GM18909 (cell line): ENCODE measurements around the gene ROR2.

Experiments
- ATAC-seq: cut with Tn5 transposase; IDR thresholded peaks from one replicate; pipeline ENCODE4 v1.9.1; 2021; ENCODE audit warnings: mild to moderate bottlenecking; ENCODE audit not compliant: unreplicated experiment, poor library complexity

Gene ROR2

DNA sequence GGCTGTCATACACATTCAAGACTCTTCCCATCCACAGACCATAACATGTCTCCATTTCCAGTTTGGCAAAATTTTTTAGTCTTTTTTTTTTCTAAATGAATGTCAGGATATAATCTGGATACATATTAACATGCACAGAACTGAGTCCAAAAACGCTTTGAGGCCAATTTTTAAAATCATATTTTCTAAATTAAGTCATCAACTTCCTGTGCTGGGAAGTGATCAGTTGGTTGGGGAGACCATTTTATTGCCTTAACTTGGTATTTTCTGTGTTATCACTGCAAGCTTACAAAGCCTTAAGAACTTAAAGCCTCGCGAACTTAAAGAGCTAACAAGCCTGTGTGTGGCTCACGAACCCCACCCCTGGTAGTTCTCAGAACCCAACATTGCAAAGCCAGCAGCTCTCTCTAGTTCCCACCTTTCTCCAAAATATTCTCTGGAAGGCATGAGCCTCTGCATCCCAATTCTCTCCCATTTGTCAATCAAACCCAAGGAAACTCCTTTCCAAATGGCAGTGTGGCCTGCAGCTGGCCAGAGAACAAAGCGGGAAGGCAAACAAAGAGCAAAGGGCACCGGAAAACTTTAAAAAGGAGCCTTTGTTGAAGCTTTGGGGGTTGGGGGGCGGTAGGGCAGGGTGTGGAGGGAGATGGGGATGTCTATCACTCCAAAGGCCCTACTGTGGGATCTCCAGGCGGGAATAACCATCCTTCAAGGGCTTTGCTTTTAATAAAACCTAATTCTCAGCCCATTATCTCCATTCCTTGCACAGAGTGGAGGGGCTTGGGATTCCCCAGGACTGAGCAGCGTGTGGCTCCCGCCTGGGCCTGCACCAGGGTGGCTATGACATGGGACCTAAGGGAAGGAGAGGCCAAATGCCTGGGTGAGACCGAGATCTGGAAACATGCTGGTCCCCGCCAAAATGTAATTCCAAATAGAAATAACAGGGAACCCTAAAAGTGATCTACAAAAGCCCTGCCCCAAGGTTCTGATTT is 65.0 kb downstream of the ROR2 start:
- no peak for ATAC-seq

DNA sequence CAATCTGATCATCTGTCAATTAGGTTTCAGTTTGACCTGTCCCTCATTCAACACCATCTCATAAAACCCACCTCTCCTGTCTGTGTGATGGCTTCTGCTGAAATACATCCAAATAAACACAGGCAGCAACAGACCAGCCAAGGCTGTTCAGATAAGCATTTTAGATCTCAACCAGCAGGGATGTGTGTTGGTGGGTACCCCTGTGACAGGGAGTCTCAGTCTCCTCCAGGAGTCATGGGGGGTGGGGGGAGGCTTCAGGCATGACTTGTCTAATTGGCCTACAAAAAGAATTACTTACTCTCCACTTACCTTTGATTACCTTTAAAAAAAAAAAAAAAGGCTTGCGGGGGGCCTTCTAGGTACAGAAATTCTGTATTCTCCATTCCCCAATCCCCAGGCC is 65.9 kb downstream of the ROR2 start:
- no peak for ATAC-seq

DNA sequence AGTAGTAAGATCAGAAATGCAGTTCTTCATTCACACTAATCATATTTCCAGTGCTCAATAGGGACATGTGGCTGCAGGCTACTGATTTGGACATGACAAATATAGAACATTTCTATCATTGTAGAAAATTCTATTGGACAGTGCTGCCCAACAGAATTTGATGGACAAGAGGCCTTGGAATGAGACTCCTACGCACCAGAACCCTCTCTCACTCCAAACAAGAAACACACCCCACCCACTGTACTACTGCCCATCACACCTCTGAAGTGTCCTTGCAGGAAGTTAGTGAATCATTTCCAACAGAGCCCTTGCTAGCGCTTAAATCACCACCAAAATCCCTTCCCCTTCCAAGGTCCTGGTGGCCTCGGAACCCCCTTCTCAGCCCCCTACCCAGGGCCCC is 66.5 kb downstream of the ROR2 start:
- ATAC-seq, result no peak

DNA sequence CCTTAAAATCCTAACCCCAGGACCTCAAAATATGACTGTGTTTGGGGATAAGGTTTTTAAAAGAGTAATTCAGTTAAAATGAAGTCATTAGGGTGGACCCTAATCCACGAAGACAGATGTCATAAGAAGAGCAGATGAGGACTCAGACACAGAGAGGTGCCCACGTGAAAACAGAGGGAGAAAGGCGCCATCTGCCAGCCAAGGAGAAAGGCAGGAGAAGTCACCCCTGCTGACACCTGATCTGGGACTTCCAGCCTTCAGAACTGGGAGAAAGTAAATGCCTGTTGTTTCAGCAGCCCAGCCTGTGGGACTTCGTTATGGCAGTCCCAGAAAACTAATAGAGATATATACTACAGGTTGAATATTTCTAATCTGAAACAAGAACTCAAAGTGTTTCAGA is 67.4 kb downstream of the ROR2 start:
- no peak for ATAC-seq

DNA sequence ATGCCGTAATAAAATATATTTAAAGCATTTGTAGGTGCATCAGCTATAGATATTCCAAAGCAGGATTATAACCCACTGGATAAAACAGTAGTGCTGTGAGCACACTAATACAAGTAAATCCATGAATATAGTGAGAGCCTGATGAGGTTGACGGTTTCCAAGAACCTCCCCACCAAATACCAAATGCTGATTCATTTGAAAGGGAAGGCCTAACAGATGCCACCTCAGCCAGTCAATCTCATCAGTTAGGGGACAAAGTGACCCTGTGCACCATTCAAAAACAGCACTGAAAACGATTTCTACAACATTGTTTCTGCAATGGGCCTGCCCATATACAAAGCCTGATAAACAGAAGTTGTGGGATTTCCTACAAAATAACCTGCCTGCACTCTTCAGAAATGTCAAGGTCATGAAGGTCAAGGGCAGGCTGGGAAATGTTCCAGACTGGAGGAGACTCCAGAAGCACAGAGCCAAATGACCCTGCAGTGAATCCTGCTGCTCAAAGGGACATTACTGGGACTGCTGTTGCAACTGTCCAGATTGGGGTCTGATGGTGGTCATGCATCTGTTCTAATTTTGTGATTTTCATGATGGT is 69.6 kb downstream of the ROR2 start:
- ATAC-seq, result no peak

DNA sequence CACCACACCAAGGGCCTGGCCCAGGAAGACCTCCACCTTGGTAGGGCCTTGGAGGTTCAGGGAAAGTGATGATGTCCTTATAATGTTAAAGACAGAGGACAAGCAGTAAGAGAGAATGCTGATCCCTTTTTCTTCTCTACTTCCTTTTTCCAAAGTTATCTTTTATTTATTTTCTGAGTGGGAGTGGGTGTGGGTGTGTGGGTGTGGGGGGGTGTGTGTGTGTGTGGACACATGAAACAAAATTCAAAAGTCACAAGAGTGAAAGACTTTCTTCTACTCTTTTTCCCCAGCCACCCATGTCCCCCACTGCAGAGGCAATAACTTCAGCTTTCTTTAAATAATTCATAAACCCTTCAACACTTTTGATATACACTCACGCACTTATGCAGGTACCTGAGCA is 70.8 kb downstream of the ROR2 start:
- no peak for ATAC-seq

DNA sequence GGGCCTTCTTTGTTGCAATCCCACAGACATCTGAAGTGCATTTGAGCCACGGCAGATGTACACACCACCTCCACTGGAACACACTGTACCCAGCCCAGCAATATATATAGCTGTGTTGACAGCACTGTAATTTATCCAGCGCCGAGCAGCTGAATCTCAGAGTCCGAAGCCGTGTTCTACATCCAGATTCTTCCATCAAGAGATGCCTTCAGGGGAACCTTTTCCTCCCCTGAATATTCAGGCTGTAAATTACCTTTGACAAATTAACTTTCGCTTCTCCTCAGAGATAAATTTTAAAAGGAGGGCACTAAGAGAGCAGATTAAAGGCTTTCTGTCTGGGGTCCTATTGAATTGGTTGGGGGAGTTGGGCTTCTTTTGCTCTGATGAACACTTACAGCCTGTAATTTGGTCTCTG is 76.4 kb downstream of the ROR2 start:
- ATAC-seq, result no peak

DNA sequence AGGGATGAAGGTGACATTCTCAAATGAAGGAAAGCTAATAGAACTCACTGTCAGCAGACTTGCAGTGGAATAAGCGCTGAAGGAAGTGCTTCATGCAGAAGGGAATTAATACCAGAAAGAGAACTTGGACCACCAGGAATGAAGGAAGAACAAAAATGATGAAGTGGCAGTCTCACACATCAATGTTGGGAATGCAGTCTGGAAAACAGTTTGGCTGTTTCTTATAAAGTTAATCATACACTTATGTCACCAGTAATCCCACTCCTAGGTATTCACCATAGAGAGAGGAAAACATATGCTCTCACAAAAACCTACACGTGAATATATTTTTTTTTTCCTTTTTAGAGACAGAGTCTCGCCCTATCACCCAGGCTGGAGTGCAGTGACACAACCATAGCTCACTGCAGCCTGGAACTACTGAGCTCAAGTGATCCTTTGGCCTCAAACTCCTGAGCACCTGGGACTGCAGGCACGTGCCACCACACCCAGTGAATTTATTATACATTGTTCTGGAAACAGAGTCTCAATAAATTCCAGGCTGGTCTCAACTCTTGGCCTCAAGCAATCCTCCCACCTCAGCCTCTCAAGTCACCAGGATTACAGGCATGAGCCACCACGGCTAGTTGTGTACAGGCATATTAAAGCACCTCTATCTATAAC is 81.2 kb downstream of the ROR2 start:
- no peak for ATAC-seq

DNA sequence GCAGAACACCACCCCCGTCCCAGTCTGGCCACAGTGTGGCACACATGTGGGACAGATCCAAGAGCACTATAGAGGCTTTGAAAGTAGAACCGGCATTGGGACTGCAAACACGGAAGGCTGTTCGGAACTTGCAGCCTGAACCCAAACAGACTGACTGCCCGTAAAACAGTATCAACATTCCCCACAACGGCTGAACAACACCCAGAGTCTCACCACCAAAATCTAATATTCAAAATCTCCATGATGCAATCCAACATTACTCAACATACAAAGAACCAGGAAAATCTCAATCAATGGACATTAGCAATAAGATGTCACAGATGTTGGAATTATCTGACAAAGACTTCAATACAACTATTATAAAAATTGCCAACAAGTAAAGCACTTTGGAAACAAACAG is 82.3 kb downstream of the ROR2 start:
- ATAC-seq, result no peak

DNA sequence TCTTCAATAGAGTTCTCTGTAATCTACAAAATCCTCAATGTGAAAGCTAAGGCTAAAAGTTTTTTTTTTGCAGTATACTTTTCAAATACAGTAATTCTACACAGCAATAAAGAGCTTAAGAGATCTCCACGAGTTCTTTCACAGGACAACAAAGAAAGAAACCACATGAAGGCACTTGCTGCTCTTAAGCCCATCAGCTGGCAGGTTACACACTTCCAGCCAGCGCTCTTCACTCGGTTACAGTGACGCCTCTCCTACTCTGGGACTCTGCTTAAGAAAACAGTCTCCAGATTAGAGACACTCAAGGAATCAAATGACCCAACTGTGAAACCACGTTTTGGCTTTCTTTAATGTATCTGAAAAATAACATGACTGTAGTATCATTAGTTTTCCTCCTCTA is 85.0 kb downstream of the ROR2 start:
- ATAC-seq, result no peak

DNA sequence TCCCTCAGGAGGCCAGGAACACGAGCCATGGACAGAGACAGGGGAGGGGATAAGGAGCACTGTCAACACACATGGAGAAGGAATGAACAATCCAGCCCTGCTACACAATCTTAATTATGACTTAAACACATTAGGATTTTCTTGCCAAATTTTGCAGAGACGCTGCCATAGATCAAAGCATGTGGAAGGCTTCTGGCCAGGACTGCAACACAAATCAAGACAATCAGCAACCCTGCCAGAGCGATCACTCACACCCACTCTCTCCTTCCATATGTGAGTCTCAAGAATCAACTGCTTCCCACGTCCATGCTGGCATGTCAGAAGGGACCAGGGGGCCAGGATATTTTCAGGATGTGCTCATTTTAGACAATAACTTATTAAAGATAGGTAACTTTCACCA is 85.6 kb downstream of the ROR2 start:
- no peak for ATAC-seq

DNA sequence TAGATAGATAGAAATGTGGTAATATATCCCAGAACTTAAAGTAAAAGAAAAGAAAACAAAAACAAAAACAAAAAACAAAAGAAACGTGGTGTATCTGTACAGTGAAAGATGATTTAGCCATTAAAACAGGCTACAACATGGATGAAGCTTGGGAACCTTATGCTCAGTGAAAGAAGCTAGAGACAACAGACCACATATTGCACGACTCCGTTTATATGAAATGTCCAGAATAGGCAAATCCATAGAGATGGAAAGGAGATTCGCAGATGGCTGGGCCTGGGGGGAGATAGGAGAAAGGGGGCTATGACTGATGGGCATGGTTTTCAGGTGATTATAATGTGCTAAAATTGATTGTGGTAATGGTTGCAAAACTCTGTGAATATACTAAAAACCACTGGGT is 86.6 kb downstream of the ROR2 start:
- ATAC-seq, result no peak

DNA sequence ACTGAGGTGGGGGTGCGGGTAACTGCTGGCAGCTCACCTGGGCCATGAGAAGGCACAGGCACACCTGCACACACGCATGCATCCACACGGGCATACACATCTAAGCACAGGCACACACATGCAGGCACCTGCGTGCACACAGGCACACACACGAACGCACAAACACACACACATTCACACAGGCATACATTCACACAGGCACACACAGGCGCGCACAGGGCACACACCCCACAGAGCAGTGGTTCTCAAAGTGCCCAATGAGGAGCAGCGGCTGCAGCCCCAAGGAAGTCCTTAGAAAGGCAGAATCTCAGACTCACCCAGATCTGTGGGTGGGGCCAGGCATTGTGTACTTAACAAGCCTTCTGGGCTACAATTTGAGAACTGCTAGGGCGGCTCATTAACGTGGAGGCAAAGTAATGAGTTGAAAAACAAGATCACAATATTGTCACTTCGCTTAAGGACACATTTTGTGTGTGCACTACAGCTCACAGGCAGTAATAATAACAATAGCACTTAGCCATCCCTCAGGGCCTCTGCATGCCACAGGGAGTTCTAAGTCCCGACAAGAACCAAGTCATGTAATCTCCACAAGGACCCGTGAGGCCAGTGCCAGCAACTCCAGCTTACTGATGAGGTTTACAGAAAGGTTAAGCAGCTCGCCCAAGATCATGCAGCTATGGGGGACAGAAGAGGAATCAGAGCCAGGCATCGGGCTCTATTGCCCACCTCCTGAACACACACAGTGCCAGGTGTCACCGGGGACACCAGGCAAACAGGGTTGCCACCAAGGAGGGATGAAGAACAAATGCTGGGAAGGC is 91.6 kb downstream of the ROR2 start:
- ATAC-seq, result no peak

DNA sequence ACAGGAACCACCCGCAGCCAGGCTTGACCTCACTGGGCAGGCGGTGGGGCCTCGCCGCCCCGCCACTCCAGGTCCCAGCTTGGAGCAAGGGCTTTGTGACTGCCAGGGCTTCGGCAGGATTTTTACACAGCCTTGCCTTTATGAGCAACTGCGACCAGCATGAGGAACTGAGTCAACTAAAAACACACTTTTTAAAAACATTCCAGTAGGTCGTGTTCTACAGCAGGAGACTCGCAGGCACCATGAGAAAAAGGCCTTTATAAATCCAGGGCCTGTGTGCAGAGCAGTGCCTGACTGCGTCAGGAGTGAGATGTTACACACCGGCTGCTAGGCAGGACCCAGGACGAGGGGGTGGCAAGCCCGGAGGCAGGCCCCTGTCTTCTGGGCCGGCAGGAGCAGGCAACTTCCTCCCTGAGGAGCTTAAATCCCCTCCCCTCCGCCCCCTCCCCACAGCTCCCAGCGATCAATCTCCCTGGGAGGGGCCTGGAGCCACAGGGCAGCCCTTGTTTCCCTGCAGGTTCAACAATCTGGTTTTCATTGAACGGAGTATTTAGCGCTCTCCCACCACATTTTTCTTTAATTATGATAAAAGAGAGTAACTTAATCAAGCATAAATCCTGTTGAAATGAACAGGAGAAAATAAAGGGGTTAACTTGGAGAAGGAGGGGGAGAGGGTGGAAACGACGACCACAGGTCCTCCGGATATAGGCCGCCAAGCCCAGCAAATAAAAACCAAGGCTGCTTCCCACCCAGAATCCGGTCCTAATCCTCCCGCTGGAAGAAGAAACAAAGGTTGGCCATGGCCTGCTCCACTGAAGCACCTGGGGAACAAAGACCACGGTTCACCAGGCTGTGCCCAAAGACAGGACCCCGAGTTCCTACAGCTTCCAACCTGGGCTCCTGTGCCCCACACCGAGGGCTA is 92.5 kb downstream of the ROR2 start:
- no peak for ATAC-seq

DNA sequence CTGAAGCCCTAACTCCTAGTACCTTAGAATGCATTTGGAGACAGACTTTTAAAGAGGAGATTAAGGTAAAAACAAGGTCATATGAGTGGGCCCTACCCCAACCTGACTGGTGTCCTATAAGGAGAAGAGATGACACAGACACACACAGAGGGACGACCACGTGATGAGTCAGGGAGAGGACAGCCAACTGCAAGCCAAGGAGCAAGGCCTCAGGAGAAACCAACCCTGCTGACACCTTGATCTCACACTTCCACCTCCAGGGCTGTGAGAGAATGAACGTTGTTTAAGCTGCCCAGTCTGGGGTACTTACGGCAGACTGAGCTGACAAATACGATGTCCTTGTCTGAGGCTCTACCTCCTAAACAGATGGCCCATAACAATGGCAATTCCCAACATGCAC is 93.6 kb downstream of the ROR2 start:
- no peak for ATAC-seq

DNA sequence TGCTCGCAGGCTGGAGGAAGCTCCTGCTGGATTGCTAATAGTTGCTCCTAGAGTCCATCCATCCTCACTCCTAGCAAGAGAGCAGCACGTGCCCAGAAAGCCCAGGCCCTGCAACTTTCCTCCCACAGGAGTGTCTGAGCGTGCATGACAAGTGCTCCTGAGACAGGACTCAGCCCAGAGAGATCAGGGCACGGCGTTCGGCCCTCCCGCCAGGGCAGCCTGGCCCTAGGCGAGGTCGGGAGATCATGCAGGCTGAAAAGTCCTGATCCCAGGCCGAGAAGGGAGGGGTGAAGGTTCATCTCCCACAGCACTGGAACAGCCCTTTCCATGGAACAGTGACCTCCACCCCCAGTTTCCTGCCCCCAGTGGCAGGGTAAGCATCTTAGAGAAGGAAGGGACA is 94.8 kb downstream of the ROR2 start:
- ATAC-seq, result no peak

DNA sequence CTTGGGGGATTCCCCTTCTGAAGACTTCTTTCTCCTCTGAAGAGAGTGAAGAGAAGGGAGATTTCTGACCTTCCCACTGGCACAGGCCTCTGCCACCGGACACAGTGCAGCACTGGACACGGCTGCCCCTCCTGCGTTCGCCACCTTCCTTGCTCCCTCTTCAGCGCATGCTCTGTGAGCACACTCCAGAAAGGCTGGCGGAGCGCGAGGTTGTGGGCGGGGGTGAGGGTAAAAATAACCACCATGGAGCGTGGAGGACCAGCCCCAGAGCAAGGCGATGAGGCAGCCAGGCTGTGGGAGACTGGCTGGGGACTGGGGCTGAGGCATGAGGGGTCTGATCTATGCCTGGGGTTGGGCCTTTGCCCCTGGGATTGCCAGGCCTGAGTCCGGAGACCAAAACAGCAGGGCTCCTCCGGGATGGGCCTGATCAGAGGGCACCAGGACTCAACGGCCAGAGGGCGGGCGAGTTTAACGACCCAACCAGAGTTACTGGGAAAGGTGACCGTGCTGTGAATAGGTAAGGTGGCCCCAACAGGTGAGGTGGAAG is 97.2 kb downstream of the ROR2 start:
- ATAC-seq, result no peak

DNA sequence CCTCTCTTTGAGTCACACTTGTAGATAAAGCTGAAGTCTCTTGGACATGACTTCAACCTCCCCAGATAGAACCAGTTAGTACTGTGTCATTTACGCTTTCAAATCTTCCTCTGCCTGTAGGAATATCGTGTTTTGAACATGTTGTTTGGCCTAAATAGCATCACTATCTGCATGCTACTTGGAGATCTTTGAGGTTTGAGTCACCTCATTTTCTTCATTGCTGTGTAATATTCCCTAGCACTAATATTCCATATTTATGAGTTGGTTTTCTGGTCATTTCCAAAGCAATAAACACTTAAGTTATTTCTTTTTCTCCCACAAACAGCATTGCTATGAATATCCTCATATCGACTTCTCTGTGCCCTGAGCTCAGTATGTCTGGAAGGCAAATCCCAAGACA is 100.3 kb downstream of the ROR2 start:
- ATAC-seq, result no peak

DNA sequence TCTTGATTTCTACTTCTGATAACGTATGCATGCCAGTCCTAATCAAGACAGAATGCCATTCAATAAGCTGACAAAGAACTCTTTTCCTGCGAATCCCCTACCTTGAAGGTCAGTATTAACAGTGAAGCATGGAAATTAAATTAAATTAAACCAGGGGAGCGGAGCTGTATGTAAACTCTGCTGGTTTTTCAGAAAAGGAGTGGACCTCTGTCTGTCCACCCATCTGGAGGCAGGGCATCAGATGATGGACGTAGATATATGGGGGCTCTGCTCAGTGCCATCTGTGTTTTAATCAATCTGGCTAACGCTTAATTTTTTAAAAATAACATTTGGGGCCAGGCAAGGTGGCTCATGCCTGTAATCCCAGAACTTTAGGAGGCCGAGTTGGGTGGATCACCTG is 101.9 kb downstream of the ROR2 start:
- no peak for ATAC-seq
